Measurements from ENCODE around the gene TM7SF2.

The TM7SF2 gene

GRCh38 chr11:65160643-65161042 is 49.0 kb downstream of the TM7SF2 start:
- DNase-seq = no peak

GRCh38 chr11:65163684-65164083 is 52.0 kb downstream of the TM7SF2 start:
- no peak for DNase-seq

Measured in stimulated activated naive CD4-positive, alpha-beta T cell (primary cell).